Measurements from ENCODE around the gene TRIML2. TPM values are rescaled to one million over a fixed set of nuclear protein-coding genes. Genes with fewer than 3 reads are reported as not detected.
"Not testable (repeated sequence)": the region's sequence is repeated elsewhere in the genome, so short reads cannot be mapped to it uniquely, and the experiment has no call there.

Gene TRIML2
- total RNA-seq, 1 experiment from 2014 or later, result 102 TPM

- Histone ChIP-seq H3K56ac (ENCODE audit: insufficient read length, low read depth, low read length) (no peak overlapping the region), H3K18ac (ENCODE audit: insufficient read length, low read depth, low read length) (no peak overlapping the region), H2BK15ac (ENCODE audit: low read depth, low read length) (no peak overlapping the region), H3K4me2 (ENCODE audit: insufficient read depth, insufficient read length, low read length) (no peak overlapping the region), H3K79me1 (ENCODE audit: insufficient read depth, low read depth, low read length, poor library complexity, severe bottlenecking) (no peaks in the 10 kb centered on the region), H4K8ac (replicated peaks; ENCODE audit: insufficient read length, low read depth, low read length) (no peak overlapping the region), H3K14ac (ENCODE audit: insufficient read depth, low read length) (no peak overlapping the region), H3K23me2 (ENCODE audit: insufficient read length, low read depth, low read length, poor library complexity, severe bottlenecking) (no peaks in the 10 kb centered on the region), H4K91ac (ENCODE audit: insufficient read length, low read depth, low read length) (no peak overlapping the region), H3K79me2 (ENCODE audit: insufficient read depth, low read length) (no peaks in the 10 kb centered on the region; the same call in 1 of the 2 replicates), H3T11ph (ENCODE audit: low read length) (no peak overlapping the region), H2BK5ac (ENCODE audit: insufficient read length, low read length) (no peak overlapping the region), H3K23ac (ENCODE audit: insufficient read length, low read depth, low read length) (no peak overlapping the region), H2BK120ac (ENCODE audit: low read depth, low read length, poor library complexity, severe bottlenecking) (no peak overlapping the region), H2BK20ac (ENCODE audit: low read depth, low read length, poor library complexity, severe bottlenecking) (no peak overlapping the region), H4K5ac (ENCODE audit: insufficient read length, low read depth, low read length) (no peak overlapping the region), H2BK12ac (ENCODE audit: insufficient read length, low read depth, low read length) (no peak overlapping the region), H4K20me1 (ENCODE audit: control insufficient read depth, insufficient read depth, insufficient read length) (no peaks in the 10 kb centered on the region), H3K4me1 (ENCODE audit: insufficient read depth, low read length) (0 out of 2 replicates have a peak, but pooled peaks cover 2% of the 10 kb centered on the region), H2AK5ac (ENCODE audit: insufficient read length, low read length) (no peak overlapping the region), H3K9me3 (ENCODE audit: control insufficient read depth, low read depth, low read length) (no peaks in the 10 kb centered on the region), H3K27ac (ENCODE audit: insufficient read length, low read depth, low read length) (no peak overlapping the region), H3K9ac (ENCODE audit: extremely low read depth, insufficient read length, low read length) (no peak overlapping the region), H2AFZ (ENCODE audit: low read length) (no peak overlapping the region), H3K27me3 (ENCODE audit: insufficient read depth, low read length) (no peaks in the 10 kb centered on the region), H3K4ac (ENCODE audit: low read depth, low read length) (no peak overlapping the region)
- H3K4me1 Mint-ChIP-seq, result peaks cover 14 to 23% of the 10 kb centered on the region in 2 experiments
- no peak for TF ChIP-seq CTCF (conservative IDR thresholded peaks at IDR 0.05)
- H3K27me3 Mint-ChIP-seq (ENCODE audit: low read depth), result no peaks in the 10 kb centered on the region; the same call in none of the 2 replicates
- no peak for DNase-seq
- no peaks in the 10 kb centered on the region for H3K9me3 Mint-ChIP-seq
- no CpG with 5 or more reads among the region's 3 CpGs for WGBS (ENCODE audit: extremely low coverage, insufficient read length, low lambda C conversion rate)
- H3K4me3 Mint-ChIP-seq, result no peak overlapping the region
- no peaks in the 10 kb centered on the region for H3K36me3 Mint-ChIP-seq (ENCODE audit: insufficient read depth in 1 of 3, low read depth in 3 of 3)
- no peak overlapping the region for H3K27ac Mint-ChIP-seq
Observed at GRCh38 chr4:188046657-188047056, 62.7 kb downstream of the TRIML2 start.

- not testable (repeated sequence) for DNase-seq; H3K18ac ChIP-seq (ENCODE audit: insufficient read length, low read depth, low read length); H2BK5ac ChIP-seq (ENCODE audit: insufficient read length, low read length); H2AFZ ChIP-seq (ENCODE audit: low read length); H4K8ac ChIP-seq (replicated peaks; ENCODE audit: insufficient read length, low read depth, low read length); H3K27me3 Mint-ChIP-seq (ENCODE audit: low read depth); H3K23ac ChIP-seq (ENCODE audit: insufficient read length, low read depth, low read length); H3K14ac ChIP-seq (ENCODE audit: insufficient read depth, low read length); H2BK20ac ChIP-seq (ENCODE audit: low read depth, low read length, poor library complexity, severe bottlenecking); H3K79me2 ChIP-seq (ENCODE audit: insufficient read depth, low read length); H2AK5ac ChIP-seq (ENCODE audit: insufficient read length, low read length); H3K4ac ChIP-seq (ENCODE audit: low read depth, low read length); H3K9ac ChIP-seq (ENCODE audit: extremely low read depth, insufficient read length, low read length); H4K20me1 ChIP-seq (ENCODE audit: control insufficient read depth, insufficient read depth, insufficient read length); H3K9me3 Mint-ChIP-seq; H3K27ac Mint-ChIP-seq; H2BK12ac ChIP-seq (ENCODE audit: insufficient read length, low read depth, low read length); H3K23me2 ChIP-seq (ENCODE audit: insufficient read length, low read depth, low read length, poor library complexity, severe bottlenecking); H4K5ac ChIP-seq (ENCODE audit: insufficient read length, low read depth, low read length); H3K4me2 ChIP-seq (ENCODE audit: insufficient read depth, insufficient read length, low read length); H3K4me3 Mint-ChIP-seq; H3K27ac ChIP-seq (ENCODE audit: insufficient read length, low read depth, low read length); H3K36me3 Mint-ChIP-seq (ENCODE audit: insufficient read depth in 1 of 3, low read depth in 3 of 3); H3K79me1 ChIP-seq (ENCODE audit: insufficient read depth, low read depth, low read length, poor library complexity, severe bottlenecking); H2BK120ac ChIP-seq (ENCODE audit: low read depth, low read length, poor library complexity, severe bottlenecking); H3K27me3 ChIP-seq (ENCODE audit: insufficient read depth, low read length); H3K4me1 ChIP-seq (ENCODE audit: insufficient read depth, low read length); H2BK15ac ChIP-seq (ENCODE audit: low read depth, low read length); H3T11ph ChIP-seq (ENCODE audit: low read length); H4K91ac ChIP-seq (ENCODE audit: insufficient read length, low read depth, low read length); H3K56ac ChIP-seq (ENCODE audit: insufficient read length, low read depth, low read length); H3K9me3 ChIP-seq (ENCODE audit: control insufficient read depth, low read depth, low read length)
- WGBS (ENCODE audit: extremely low coverage, insufficient read length, low lambda C conversion rate), result no CpG with 5 or more reads among the region's 10 CpGs
- peaks cover 14 to 23% of the 10 kb centered on the region in 2 experiments for H3K4me1 Mint-ChIP-seq
Observed at GRCh38 chr4:188045461-188045860, 63.9 kb downstream of the TRIML2 start.
